ENCODE measurements around the gene PRR5L.
"Not testable (repeated sequence)": the region's sequence is repeated elsewhere in the genome, so short reads cannot be mapped to it uniquely, and the experiment has no call there.

PRR5L gene

GRCh38 chr11:36475192-36475591, 179.1 kb downstream of the PRR5L start:
- H3K4me3 ChIP-seq (ENCODE audit: low read length): no peak overlapping the region
- H3K36me3 ChIP-seq (ENCODE audit: control insufficient read depth, insufficient read depth, low read length): no peaks in the 10 kb centered on the region
- no peaks in the 10 kb centered on the region for H3K4me1 ChIP-seq (ENCODE audit: control insufficient read depth, insufficient read depth, low read length)
- H3K9me3 ChIP-seq (ENCODE audit: control insufficient read depth, low read length): no peaks in the 10 kb centered on the region
- no peak overlapping the region for H3K9ac ChIP-seq (ENCODE audit: low read length)
- no peaks in the 10 kb centered on the region for H3K27me3 ChIP-seq (ENCODE audit: control insufficient read depth, insufficient read depth, low read length)

- H3K9ac ChIP-seq (ENCODE audit: low read length): no peak overlapping the region
- H3K4me3 ChIP-seq (ENCODE audit: low read length): no peak overlapping the region
- H3K36me3 ChIP-seq (ENCODE audit: control insufficient read depth, insufficient read depth, low read length): no peaks in the 10 kb centered on the region
- H3K4me1 ChIP-seq (ENCODE audit: control insufficient read depth, insufficient read depth, low read length): no peaks in the 10 kb centered on the region
- no peaks in the 10 kb centered on the region for H3K27me3 ChIP-seq (ENCODE audit: control insufficient read depth, insufficient read depth, low read length)
- no peaks in the 10 kb centered on the region for H3K9me3 ChIP-seq (ENCODE audit: control insufficient read depth, low read length)
Observed at GRCh38 chr11:36478700-36479329, 182.7 kb downstream of the PRR5L start.

- H3K4me1 ChIP-seq (ENCODE audit: control insufficient read depth, insufficient read depth, low read length): no peaks in the 10 kb centered on the region
- H3K9ac ChIP-seq (ENCODE audit: low read length): no peak overlapping the region
- no peaks in the 10 kb centered on the region for H3K36me3 ChIP-seq (ENCODE audit: control insufficient read depth, insufficient read depth, low read length)
- no peak overlapping the region for H3K4me3 ChIP-seq (ENCODE audit: low read length)
- H3K27me3 ChIP-seq (ENCODE audit: control insufficient read depth, insufficient read depth, low read length): no peaks in the 10 kb centered on the region
- no peaks in the 10 kb centered on the region for H3K9me3 ChIP-seq (ENCODE audit: control insufficient read depth, low read length)
Observed at GRCh38 chr11:36480833-36481232, 184.7 kb downstream of the PRR5L start.

- not testable (repeated sequence) for H3K36me3 ChIP-seq (ENCODE audit: control insufficient read depth, insufficient read depth, low read length); H3K4me1 ChIP-seq (ENCODE audit: control insufficient read depth, insufficient read depth, low read length); H3K9me3 ChIP-seq (ENCODE audit: control insufficient read depth, low read length); H3K4me3 ChIP-seq (ENCODE audit: low read length); H3K27me3 ChIP-seq (ENCODE audit: control insufficient read depth, insufficient read depth, low read length); H3K9ac ChIP-seq (ENCODE audit: low read length)
Observed at GRCh38 chr11:36483042-36483441, 187.0 kb downstream of the PRR5L start.

- no peaks in the 10 kb centered on the region for H3K9me3 ChIP-seq (ENCODE audit: control insufficient read depth, low read length)
- no peaks in the 10 kb centered on the region for H3K4me1 ChIP-seq (ENCODE audit: control insufficient read depth, insufficient read depth, low read length)
- H3K9ac ChIP-seq (ENCODE audit: low read length): no peak overlapping the region
- H3K36me3 ChIP-seq (ENCODE audit: control insufficient read depth, insufficient read depth, low read length): no peaks in the 10 kb centered on the region
- no peaks in the 10 kb centered on the region for H3K27me3 ChIP-seq (ENCODE audit: control insufficient read depth, insufficient read depth, low read length)
- no peak overlapping the region for H3K4me3 ChIP-seq (ENCODE audit: low read length)
Observed at GRCh38 chr11:36485298-36486002, 189.4 kb downstream of the PRR5L start.

- no peak overlapping the region for H3K9ac ChIP-seq (ENCODE audit: low read length)
- H3K27me3 ChIP-seq (ENCODE audit: control insufficient read depth, insufficient read depth, low read length): no peaks in the 10 kb centered on the region
- H3K36me3 ChIP-seq (ENCODE audit: control insufficient read depth, insufficient read depth, low read length): no peaks in the 10 kb centered on the region
- no peak overlapping the region for H3K4me3 ChIP-seq (ENCODE audit: low read length)
- no peaks in the 10 kb centered on the region for H3K4me1 ChIP-seq (ENCODE audit: control insufficient read depth, insufficient read depth, low read length)
- no peaks in the 10 kb centered on the region for H3K9me3 ChIP-seq (ENCODE audit: control insufficient read depth, low read length)
Observed at GRCh38 chr11:36487619-36488018, 191.5 kb downstream of the PRR5L start.

- Histone ChIP-seq H3K9me3 (ENCODE audit: control insufficient read depth, low read length) (no peaks in the 10 kb centered on the region), H3K4me3 (ENCODE audit: low read length) (no peak overlapping the region)
Observed at GRCh38 chr11:36488096-36488495, 192.0 kb downstream of the PRR5L start.

GRCh38 chr11:36490026-36490806, 194.1 kb downstream of the PRR5L start:
- Histone ChIP-seq H3K27me3 (ENCODE audit: control insufficient read depth, insufficient read depth, low read length) (no peaks in the 10 kb centered on the region), H3K4me1 (ENCODE audit: control insufficient read depth, insufficient read depth, low read length) (no peaks in the 10 kb centered on the region), H3K9me3 (ENCODE audit: control insufficient read depth, low read length) (no peaks in the 10 kb centered on the region), H3K4me3 (ENCODE audit: low read length) (no peak overlapping the region), H3K36me3 (ENCODE audit: control insufficient read depth, insufficient read depth, low read length) (no peaks in the 10 kb centered on the region), H3K9ac (ENCODE audit: low read length) (no peak overlapping the region)

More at GRCh38 chr11:36488096-36488495, 192.0 kb downstream of the PRR5L start:
- Histone ChIP-seq H3K27me3 (ENCODE audit: control insufficient read depth, insufficient read depth, low read length) (no peaks in the 10 kb centered on the region), H3K36me3 (ENCODE audit: control insufficient read depth, insufficient read depth, low read length) (no peaks in the 10 kb centered on the region), H3K4me1 (ENCODE audit: control insufficient read depth, insufficient read depth, low read length) (no peaks in the 10 kb centered on the region), H3K9ac (ENCODE audit: low read length) (no peak overlapping the region)

- no peaks in the 10 kb centered on the region for H3K27me3 ChIP-seq (ENCODE audit: control insufficient read depth, insufficient read depth, low read length)
- no peak overlapping the region for H3K9ac ChIP-seq (ENCODE audit: low read length)
- no peaks in the 10 kb centered on the region for H3K4me1 ChIP-seq (ENCODE audit: control insufficient read depth, insufficient read depth, low read length)
- H3K4me3 ChIP-seq (ENCODE audit: low read length): no peak overlapping the region
- H3K36me3 ChIP-seq (ENCODE audit: control insufficient read depth, insufficient read depth, low read length): no peaks in the 10 kb centered on the region
- H3K9me3 ChIP-seq (ENCODE audit: control insufficient read depth, low read length): no peaks in the 10 kb centered on the region
Observed at GRCh38 chr11:36492724-36493304, 196.7 kb downstream of the PRR5L start.

- Histone ChIP-seq H3K27me3 (ENCODE audit: control insufficient read depth, insufficient read depth, low read length) (no peaks in the 10 kb centered on the region), H3K9me3 (ENCODE audit: control insufficient read depth, low read length) (no peaks in the 10 kb centered on the region), H3K9ac (ENCODE audit: low read length) (no peak overlapping the region), H3K4me1 (ENCODE audit: control insufficient read depth, insufficient read depth, low read length) (no peaks in the 10 kb centered on the region), H3K4me3 (ENCODE audit: low read length) (no peak overlapping the region), H3K36me3 (ENCODE audit: control insufficient read depth, insufficient read depth, low read length) (no peaks in the 10 kb centered on the region)
Observed at GRCh38 chr11:36493332-36493731, 197.2 kb downstream of the PRR5L start.

GRCh38 chr11:36498721-36499120, 202.6 kb downstream of the PRR5L start:
- Histone ChIP-seq H3K4me3 (ENCODE audit: low read length) (no peak overlapping the region), H3K9me3 (ENCODE audit: control insufficient read depth, low read length) (no peaks in the 10 kb centered on the region), H3K9ac (ENCODE audit: low read length) (no peak overlapping the region), H3K4me1 (ENCODE audit: control insufficient read depth, insufficient read depth, low read length) (peaks cover 5% of the 10 kb centered on the region), H3K36me3 (ENCODE audit: control insufficient read depth, insufficient read depth, low read length) (no peaks in the 10 kb centered on the region), H3K27me3 (ENCODE audit: control insufficient read depth, insufficient read depth, low read length) (no peaks in the 10 kb centered on the region)

GRCh38 chr11:36499315-36499714, 203.2 kb downstream of the PRR5L start:
- Histone ChIP-seq H3K36me3 (ENCODE audit: control insufficient read depth, insufficient read depth, low read length) (no peaks in the 10 kb centered on the region), H3K4me3 (ENCODE audit: low read length) (no peak overlapping the region), H3K27me3 (ENCODE audit: control insufficient read depth, insufficient read depth, low read length) (no peaks in the 10 kb centered on the region), H3K4me1 (ENCODE audit: control insufficient read depth, insufficient read depth, low read length) (peaks cover 5% of the 10 kb centered on the region), H3K9ac (ENCODE audit: low read length) (no peak overlapping the region), H3K9me3 (ENCODE audit: control insufficient read depth, low read length) (no peaks in the 10 kb centered on the region)

Data from mucosa of stomach (tissue), 1 donor.